ENCODE data around the gene STAT5B.
"Not testable (repeated sequence)": the region's sequence is repeated elsewhere in the genome, so short reads cannot be mapped to it uniquely, and the experiment has no call there.

The STAT5B gene

GRCh38 chr17:42305543-42306384 lies 29.6 kb upstream of the STAT5B start:
- Histone ChIP-seq H3K9me3 (ENCODE audit: insufficient read depth, low read depth, low read length) (no peaks in the 10 kb centered on the region), H3K27me3 (ENCODE audit: insufficient read depth, low read length) (no peaks in the 10 kb centered on the region), H3K27ac (ENCODE audit: low read depth, low read length) (no peak overlapping the region), H3K36me3 (ENCODE audit: insufficient read depth, low read length) (no peaks in the 10 kb centered on the region), H3K9ac (ENCODE audit: low read depth, low read length) (no peak overlapping the region), H3K4me3 (ENCODE audit: low read length) (no peak overlapping the region), H3K4me1 (ENCODE audit: insufficient read depth, low read length) (peaks cover 5% of the 10 kb centered on the region; the same call in 1 of the 2 replicates)
- WGBS: 92% methylated on average over 18 of the region's 18 CpGs

GRCh38 chr17:42305031-42305330 lies 28.8 kb upstream of the STAT5B start:
- not testable (repeated sequence) for H3K9me3 ChIP-seq (ENCODE audit: insufficient read depth, low read depth, low read length); H3K4me3 ChIP-seq (ENCODE audit: low read length); H3K27me3 ChIP-seq (ENCODE audit: insufficient read depth, low read length); H3K4me1 ChIP-seq (ENCODE audit: insufficient read depth, low read length); H3K9ac ChIP-seq (ENCODE audit: low read depth, low read length); H3K36me3 ChIP-seq (ENCODE audit: insufficient read depth, low read length); H3K27ac ChIP-seq (ENCODE audit: low read depth, low read length)
- 96% methylated on average over 6 of the region's 6 CpGs for WGBS

GRCh38 chr17:42304187-42305030 lies 28.2 kb upstream of the STAT5B start:
- Histone ChIP-seq H3K4me1 (ENCODE audit: insufficient read depth, low read length) (no peaks in the 10 kb centered on the region), H3K9me3 (ENCODE audit: insufficient read depth, low read depth, low read length) (no peaks in the 10 kb centered on the region), H3K4me3 (ENCODE audit: low read length) (no peak overlapping the region), H3K36me3 (ENCODE audit: insufficient read depth, low read length) (no peaks in the 10 kb centered on the region), H3K9ac (ENCODE audit: low read depth, low read length) (no peak overlapping the region), H3K27me3 (ENCODE audit: insufficient read depth, low read length) (no peaks in the 10 kb centered on the region), H3K27ac (ENCODE audit: low read depth, low read length) (no peak overlapping the region)
- 95% methylated on average over 16 of the region's 16 CpGs for WGBS

- WGBS: 90% methylated on average over 3 of the region's 3 CpGs
- H3K27me3 ChIP-seq (ENCODE audit: insufficient read depth, low read length): no peaks in the 10 kb centered on the region
- no peaks in the 10 kb centered on the region for H3K4me1 ChIP-seq (ENCODE audit: insufficient read depth, low read length)
- no peak overlapping the region for H3K4me3 ChIP-seq (ENCODE audit: low read length)
- no peak overlapping the region for H3K9ac ChIP-seq (ENCODE audit: low read depth, low read length)
- no peaks in the 10 kb centered on the region for H3K9me3 ChIP-seq (ENCODE audit: insufficient read depth, low read depth, low read length)
- H3K27ac ChIP-seq (ENCODE audit: low read depth, low read length): no peak overlapping the region
- H3K36me3 ChIP-seq (ENCODE audit: insufficient read depth, low read length): no peaks in the 10 kb centered on the region
Measured at GRCh38 chr17:42303694-42304093, 27.5 kb upstream of the STAT5B start.

- Histone ChIP-seq H3K27ac (ENCODE audit: low read depth, low read length) (no peak overlapping the region), H3K4me1 (ENCODE audit: insufficient read depth, low read length) (no peaks in the 10 kb centered on the region), H3K4me3 (ENCODE audit: low read length) (no peak overlapping the region), H3K36me3 (ENCODE audit: insufficient read depth, low read length) (no peaks in the 10 kb centered on the region), H3K9me3 (ENCODE audit: insufficient read depth, low read depth, low read length) (no peaks in the 10 kb centered on the region), H3K9ac (ENCODE audit: low read depth, low read length) (no peak overlapping the region), H3K27me3 (ENCODE audit: insufficient read depth, low read length) (no peaks in the 10 kb centered on the region)
- 92% methylated on average over 9 of the region's 9 CpGs for WGBS
Measured at GRCh38 chr17:42301022-42301421, 24.8 kb upstream of the STAT5B start.

- not testable (repeated sequence) for H3K9me3 ChIP-seq (ENCODE audit: insufficient read depth, low read depth, low read length); H3K27me3 ChIP-seq (ENCODE audit: insufficient read depth, low read length); H3K4me3 ChIP-seq (ENCODE audit: low read length); H3K9ac ChIP-seq (ENCODE audit: low read depth, low read length); H3K4me1 ChIP-seq (ENCODE audit: insufficient read depth, low read length); H3K36me3 ChIP-seq (ENCODE audit: insufficient read depth, low read length); H3K27ac ChIP-seq (ENCODE audit: low read depth, low read length)
- 91% methylated on average over 3 of the region's 17 CpGs for WGBS
Measured at GRCh38 chr17:42299913-42300312, 23.7 kb upstream of the STAT5B start.

GRCh38 chr17:42299361-42299760 lies 23.2 kb upstream of the STAT5B start:
- not testable (repeated sequence) for H3K27ac ChIP-seq (ENCODE audit: low read depth, low read length); H3K9me3 ChIP-seq (ENCODE audit: insufficient read depth, low read depth, low read length); H3K27me3 ChIP-seq (ENCODE audit: insufficient read depth, low read length); H3K4me3 ChIP-seq (ENCODE audit: low read length); H3K36me3 ChIP-seq (ENCODE audit: insufficient read depth, low read length); H3K9ac ChIP-seq (ENCODE audit: low read depth, low read length); H3K4me1 ChIP-seq (ENCODE audit: insufficient read depth, low read length)
- WGBS: 93% methylated on average over 10 of the region's 10 CpGs

- H3K4me3 ChIP-seq (ENCODE audit: low read length); H3K4me1 ChIP-seq (ENCODE audit: insufficient read depth, low read length); H3K9me3 ChIP-seq (ENCODE audit: insufficient read depth, low read depth, low read length); H3K9ac ChIP-seq (ENCODE audit: low read depth, low read length); H3K36me3 ChIP-seq (ENCODE audit: insufficient read depth, low read length); H3K27me3 ChIP-seq (ENCODE audit: insufficient read depth, low read length); H3K27ac ChIP-seq (ENCODE audit: low read depth, low read length): not testable (repeated sequence)
- 95% methylated on average over 9 of the region's 10 CpGs for WGBS
Measured at GRCh38 chr17:42297775-42298174, 21.6 kb upstream of the STAT5B start.

GRCh38 chr17:42296012-42296411 lies 19.8 kb upstream of the STAT5B start:
- Histone ChIP-seq H3K27ac (ENCODE audit: low read depth, low read length) (no peak overlapping the region), H3K4me1 (ENCODE audit: insufficient read depth, low read length) (no peaks in the 10 kb centered on the region), H3K9me3 (ENCODE audit: insufficient read depth, low read depth, low read length) (no peaks in the 10 kb centered on the region), H3K27me3 (ENCODE audit: insufficient read depth, low read length) (no peaks in the 10 kb centered on the region), H3K4me3 (ENCODE audit: low read length) (no peak overlapping the region), H3K9ac (ENCODE audit: low read depth, low read length) (no peak overlapping the region), H3K36me3 (ENCODE audit: insufficient read depth, low read length) (no peaks in the 10 kb centered on the region)
- WGBS: 97% methylated on average over 3 of the region's 3 CpGs

- WGBS: 86% methylated on average over 10 of the region's 12 CpGs
- Histone ChIP-seq H3K4me3 (ENCODE audit: low read length) (no peak overlapping the region), H3K9ac (ENCODE audit: low read depth, low read length) (no peak overlapping the region), H3K36me3 (ENCODE audit: insufficient read depth, low read length) (no peaks in the 10 kb centered on the region), H3K27me3 (ENCODE audit: insufficient read depth, low read length) (peaks cover 5% of the 10 kb centered on the region), H3K4me1 (ENCODE audit: insufficient read depth, low read length) (no peaks in the 10 kb centered on the region), H3K9me3 (ENCODE audit: insufficient read depth, low read depth, low read length) (no peaks in the 10 kb centered on the region), H3K27ac (ENCODE audit: low read depth, low read length) (no peak overlapping the region)
Measured at GRCh38 chr17:42294469-42295398, 18.5 kb upstream of the STAT5B start.

- peaks cover 5% of the 10 kb centered on the region; the same call in 1 of the 2 replicates for H3K4me1 ChIP-seq (ENCODE audit: insufficient read depth, low read length)
- H3K36me3 ChIP-seq (ENCODE audit: insufficient read depth, low read length): no peaks in the 10 kb centered on the region
Measured at GRCh38 chr17:42291129-42291528, 14.9 kb upstream of the STAT5B start.

More at GRCh38 chr17:42291129-42291528, 14.9 kb upstream of the STAT5B start:
- Histone ChIP-seq H3K4me3 (ENCODE audit: low read length) (no peak overlapping the region), H3K9me3 (ENCODE audit: insufficient read depth, low read depth, low read length) (no peaks in the 10 kb centered on the region), H3K9ac (ENCODE audit: low read depth, low read length) (no peak overlapping the region), H3K27me3 (ENCODE audit: insufficient read depth, low read length) (peaks cover 33% of the 10 kb centered on the region), H3K27ac (ENCODE audit: low read depth, low read length) (no peak overlapping the region)
- WGBS: 93% methylated on average over 11 of the region's 11 CpGs

All from HUES64 (cell line).